GM04503 (cell line): Measurements from ENCODE around the gene PLXNA2.
A peak's percentile ranks its signal among the peaks of the same experiment; 100 is the strongest.

Experiments used
- DNase-seq: peaks from one replicate; pipeline ENCODE4 v3.0.0-alpha.2; 2012; ENCODE audit warnings: low read depth

The PLXNA2 gene

DNA sequence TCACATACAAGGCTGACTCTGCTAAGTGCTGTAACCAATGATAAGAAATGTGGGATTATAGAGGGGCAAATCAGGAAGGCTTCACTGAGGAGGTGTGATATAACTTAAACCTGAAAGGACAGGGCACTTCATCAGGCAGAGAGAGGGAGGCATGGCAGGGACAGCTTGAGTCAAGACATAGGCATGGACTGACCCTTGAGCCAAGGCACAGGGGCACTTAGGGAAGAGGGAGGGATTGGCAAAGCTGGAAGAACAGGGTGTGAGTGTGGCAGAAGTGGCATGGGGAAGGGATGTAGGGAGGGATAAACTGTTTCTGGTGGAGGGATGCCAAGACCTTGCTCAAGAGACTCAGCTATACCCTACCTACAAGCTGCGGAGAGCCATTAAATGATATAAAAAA, 81.3 kb downstream of the PLXNA2 start:
- no peak for DNase-seq

GRCh38 chr1:208161656-208162375, 82.4 kb downstream of the PLXNA2 start:
- no peak for DNase-seq

DNA sequence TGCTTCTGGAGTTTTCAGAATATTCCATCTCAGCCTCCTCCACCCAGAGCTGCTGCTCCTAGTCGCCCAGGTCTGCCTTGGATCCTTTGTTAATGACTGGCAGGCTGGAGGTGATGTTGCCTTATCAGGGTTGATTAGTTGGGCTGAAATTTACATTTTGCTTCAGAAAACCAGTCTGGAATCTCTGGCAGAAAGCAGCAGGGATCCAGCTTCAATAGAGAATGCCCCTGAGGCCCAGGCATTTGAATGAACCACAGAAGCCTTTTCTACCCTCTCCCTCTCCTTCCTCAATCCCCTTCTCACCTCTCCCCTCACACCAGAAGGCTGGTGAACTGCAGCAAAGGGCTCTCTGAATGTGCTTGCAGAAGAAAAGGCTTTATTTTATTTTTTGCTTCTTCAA, 83.2 kb downstream of the PLXNA2 start:
- DNase-seq: no peak

- DNase-seq: no peak
Measured at GRCh38 chr1:208160259-208160819, 83.8 kb downstream of the PLXNA2 start.

DNA sequence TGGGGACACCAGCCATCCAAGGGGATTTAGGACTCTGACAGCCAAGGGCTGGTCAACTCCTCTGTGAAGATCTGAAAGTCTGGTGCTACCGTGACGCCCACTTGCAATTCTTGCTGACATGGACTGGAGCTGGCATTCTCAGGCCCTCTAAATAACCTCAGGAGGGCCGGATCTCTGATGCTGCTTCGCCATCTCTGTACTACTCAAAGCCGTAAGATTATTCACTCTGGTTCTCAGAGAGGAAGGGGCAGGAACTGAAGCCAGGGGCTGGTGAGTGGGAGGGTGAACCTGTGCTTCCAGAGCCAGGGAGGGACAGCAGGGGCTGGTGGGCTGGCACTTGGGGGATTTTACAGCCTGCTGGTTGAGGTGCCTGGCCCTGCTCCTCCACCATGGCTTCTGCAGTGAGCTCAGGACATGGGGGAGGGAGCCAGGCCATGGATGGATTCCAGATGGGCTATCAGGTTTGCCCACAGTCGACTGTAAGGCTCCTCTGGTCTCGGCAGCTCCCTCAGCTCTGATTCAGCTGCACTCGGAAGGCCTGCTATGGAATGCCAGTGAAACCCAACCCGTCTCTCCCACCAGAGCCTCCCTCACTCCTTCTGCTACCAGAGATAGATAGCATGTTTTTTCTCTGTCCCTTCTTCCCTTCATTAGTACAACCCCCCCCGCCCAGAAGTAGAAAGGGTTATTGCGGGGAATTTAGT, 84.5 kb downstream of the PLXNA2 start:
- peak; percentile 64 for DNase-seq

- DNase-seq: no peak
Measured at GRCh38 chr1:208158640-208159554, 85.3 kb downstream of the PLXNA2 start.

DNA sequence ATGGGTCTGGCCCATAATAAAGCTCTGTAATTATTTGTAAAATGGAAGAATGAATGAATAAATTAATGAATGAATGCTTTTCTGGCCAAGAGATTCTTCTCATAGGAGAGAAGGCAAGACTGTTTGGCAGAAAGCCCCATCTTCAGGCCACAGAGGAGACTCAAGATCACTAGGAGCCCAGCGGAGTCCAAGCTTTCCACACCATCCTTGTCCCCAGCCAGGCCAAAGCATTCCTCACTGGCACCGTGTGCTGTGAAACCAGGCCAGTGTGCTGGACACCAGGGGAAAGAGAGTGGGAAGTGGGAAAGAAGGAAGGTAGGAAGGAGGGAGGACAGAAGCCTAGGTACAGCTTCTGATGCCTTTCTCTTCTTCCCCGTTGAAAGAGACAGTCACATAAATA, 86.4 kb downstream of the PLXNA2 start:
- no peak for DNase-seq

DNA sequence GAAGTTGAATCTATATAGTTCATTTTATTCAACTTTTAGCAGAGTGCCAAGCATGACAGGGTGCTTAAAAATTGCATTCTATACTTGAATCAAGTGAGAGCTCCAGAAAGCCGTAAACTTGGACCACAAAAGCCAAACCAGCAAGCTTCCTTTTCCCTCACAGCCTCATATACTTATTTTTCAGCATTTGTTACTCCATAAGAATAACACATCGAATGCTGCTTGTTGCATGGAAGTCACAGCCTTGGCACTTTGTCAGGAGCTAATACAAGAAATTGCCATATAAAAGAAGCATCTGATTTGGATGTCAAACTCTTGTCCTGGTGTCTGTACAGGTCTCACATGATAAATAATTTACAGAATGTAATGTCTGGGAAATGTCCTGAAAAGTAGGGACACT, 87.4 kb downstream of the PLXNA2 start:
- no peak for DNase-seq

- no peak for DNase-seq
Measured at GRCh38 chr1:208156310-208156709, 87.9 kb downstream of the PLXNA2 start.

GRCh38 chr1:208154679-208155642, 89.2 kb downstream of the PLXNA2 start:
- DNase-seq: no peak

GRCh38 chr1:208154040-208154439, 90.1 kb downstream of the PLXNA2 start:
- DNase-seq: no peak

- DNase-seq: no peak
Measured at GRCh38 chr1:208153386-208153785, 90.8 kb downstream of the PLXNA2 start.

DNA sequence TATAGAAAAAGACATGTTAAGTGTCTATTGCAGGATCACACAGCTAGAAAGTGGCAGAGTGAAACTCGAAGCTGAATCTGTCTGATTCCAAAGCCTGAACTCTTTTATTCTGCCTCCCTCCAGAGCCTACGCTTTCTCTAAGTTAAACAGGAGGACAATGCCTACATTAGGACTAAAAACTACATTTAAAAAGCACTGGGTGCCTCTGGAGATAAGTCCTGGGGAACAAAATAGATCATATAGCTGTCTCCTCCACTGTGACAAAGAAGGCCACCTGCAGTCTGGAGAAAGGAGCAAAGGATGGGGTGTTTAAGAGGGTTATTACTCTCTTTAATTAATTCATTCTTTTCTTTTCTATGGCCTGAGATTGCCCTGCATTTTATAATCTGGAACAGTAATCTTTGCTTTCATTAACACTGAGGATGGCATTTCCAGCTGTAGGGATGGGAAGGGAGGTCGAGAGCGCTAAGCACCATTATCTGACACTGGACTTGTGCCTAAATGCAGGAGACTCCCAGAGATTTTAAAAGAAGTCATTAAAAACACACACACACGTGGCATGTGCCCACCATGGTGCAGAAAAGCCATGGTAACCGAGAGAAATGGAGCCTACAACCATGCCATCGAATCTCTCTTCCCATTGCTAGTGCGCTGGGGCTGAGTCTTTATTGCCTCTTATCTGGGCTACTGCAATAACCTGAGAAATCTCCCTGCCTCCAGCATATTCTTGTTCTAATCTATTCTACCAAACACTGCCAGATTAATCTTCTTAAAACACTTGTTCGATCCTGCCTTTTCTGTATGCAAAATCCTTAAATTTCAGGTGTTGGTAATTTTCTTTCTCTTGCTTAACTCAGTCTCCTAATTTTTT, 92.2 kb downstream of the PLXNA2 start:
- DNase-seq: no peak

DNA sequence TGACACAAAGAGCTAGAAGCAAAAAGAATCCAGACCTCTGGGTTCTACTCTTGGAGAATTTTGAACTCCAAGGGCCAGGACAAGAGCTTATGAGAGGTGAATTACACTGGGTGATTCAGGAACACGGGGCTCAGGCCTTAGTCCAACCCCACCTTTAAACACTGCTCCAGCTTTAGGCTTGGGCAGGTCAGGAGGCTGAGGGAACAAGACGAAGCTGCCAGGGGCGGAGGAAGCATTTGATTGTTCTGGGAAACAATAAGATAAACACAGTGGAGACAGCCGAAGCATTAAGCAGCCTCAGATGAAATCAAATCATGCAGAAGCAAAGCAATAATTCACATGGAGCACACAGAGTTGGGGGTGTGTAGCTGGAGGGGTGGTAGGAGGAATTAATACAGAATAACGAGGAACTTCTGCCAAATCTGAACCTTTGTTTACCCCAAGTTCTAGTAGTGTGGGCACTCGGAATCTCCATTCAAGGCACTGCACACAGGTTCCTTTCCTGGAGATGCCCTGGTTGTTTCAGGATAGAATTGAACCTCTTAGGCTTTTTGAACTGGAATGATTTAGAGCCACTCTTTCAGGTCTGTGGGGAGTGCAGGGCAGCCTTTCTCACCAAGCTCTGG, 93.2 kb downstream of the PLXNA2 start:
- DNase-seq: no peak

GRCh38 chr1:208149776-208150514, 94.2 kb downstream of the PLXNA2 start:
- no peak for DNase-seq

DNA sequence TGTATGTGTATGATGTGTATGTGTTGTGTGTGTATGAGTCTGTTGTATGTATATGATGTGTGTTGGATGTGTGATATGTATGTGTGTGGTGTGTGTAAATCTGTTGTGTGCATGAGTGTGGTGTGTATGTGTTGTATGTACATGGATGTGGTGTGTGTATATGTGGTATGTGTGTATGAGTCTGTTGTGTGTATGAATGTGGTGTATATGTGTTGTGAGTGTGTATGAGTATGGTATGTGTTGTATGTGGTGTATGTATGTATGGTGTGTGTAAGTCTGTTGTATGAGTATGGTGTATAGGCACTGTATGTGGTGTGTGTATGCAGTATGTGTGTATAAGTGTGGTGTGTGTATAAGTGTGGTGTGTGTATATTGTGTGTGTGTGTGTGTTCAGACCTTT, 95.0 kb downstream of the PLXNA2 start:
- DNase-seq: no peak

- no peak for DNase-seq
Measured at GRCh38 chr1:208148380-208148779, 95.8 kb downstream of the PLXNA2 start.

GRCh38 chr1:208146650-208147049, 97.5 kb downstream of the PLXNA2 start:
- DNase-seq: no peak

DNA sequence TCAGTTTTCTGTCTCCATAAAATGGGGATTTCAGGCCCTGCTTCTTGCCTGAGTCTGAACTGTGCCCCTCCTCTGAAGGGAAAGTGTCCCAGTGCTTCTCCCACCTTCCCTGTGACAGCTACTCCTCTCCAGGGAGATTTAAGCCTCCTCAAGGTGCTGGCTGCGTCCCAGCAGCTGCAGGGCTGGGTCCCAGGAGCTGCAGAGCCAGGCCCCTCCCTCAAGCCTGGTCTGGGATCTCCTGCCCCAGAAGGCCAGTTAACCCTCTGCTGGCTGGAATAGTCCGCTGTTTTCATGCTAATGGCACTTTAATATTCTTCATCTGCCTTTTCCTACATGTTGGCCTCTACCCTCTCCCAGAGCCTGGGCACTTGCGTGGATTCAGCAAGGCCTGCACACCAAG, 99.0 kb downstream of the PLXNA2 start:
- no peak for DNase-seq
